Right lobe of liver (tissue), 6 donors: ENCODE data around the gene SEMA3A. TPM values are rescaled to one million over a fixed set of nuclear protein-coding genes. Genes with fewer than 3 reads are reported as not detected.

Source experiments
- ATAC-seq, 4 donors: fragments of 200-7000 bp; cut with Tn5 transposase; one replicate each; pipeline ENCODE4 v1.9.1; 2020; ENCODE audit warnings: mild to moderate bottlenecking in 4 of 4, moderate library complexity in 4 of 4
- DNase-seq, 3 donors: peaks; one replicate each; pipeline ENCODE4 v3.0.0-alpha.2; 2020
- H3K27ac ChIP-seq, 3 donors: fragments of 200-600 bp; one replicate each; pipeline ENCODE4 v1.8.0; 2022
- H3K27me3 ChIP-seq, 2 donors: fragments of 200-600 bp; one replicate each; pipeline ENCODE4 v1.8.0; 2022
- H3K36me3 ChIP-seq, 4 donors: fragments of 200-600 bp; sonication (generic) in 1 of 4; one replicate each; pipeline versions ENCODE4 v1.5.1 to v1.8.0; 2017 to 2022; ENCODE audit warnings: control low read depth in 1 of 4
- H3K4me1 ChIP-seq, 4 donors: fragments of 200-600 bp; sonication (generic) in 1 of 4; one replicate each; pipeline versions ENCODE4 v1.5.1 to v1.8.0; 2017 to 2022; ENCODE audit warnings: control low read depth in 1 of 4
- H3K4me3 ChIP-seq, 3 donors: fragments of 200-600 bp; one replicate each; pipeline ENCODE4 v1.8.0; 2022
- H3K9me3 ChIP-seq, 4 donors: fragments of 200-600 bp; sonication (generic) in 1 of 4; one replicate each; pipeline versions ENCODE4 v1.5.1 to v1.8.0; 2017 to 2022; ENCODE audit warnings: control low read depth in 1 of 4
- CTCF ChIP-seq, 4 donors: fragments of 200-600 bp in 3 of 4; fragments of 450-650 bp in 1 of 4; IDR thresholded peaks; one replicate each; pipeline versions ENCODE4 v1.5.1 to v1.8.0; 2016 to 2022; ENCODE audit warnings: antibody characterized with exemption in 4 of 4, mild to moderate bottlenecking in 2 of 4
- POLR2A ChIP-seq: fragments of 450-650 bp; IDR thresholded peaks from one replicate; pipeline ENCODE4 v1.6.1; 2017; ENCODE audit warnings: antibody characterized with exemption, mild to moderate bottlenecking
- WGBS: methylation state at CpG from one replicate; pipeline ENCODE4 v1.1.6; 2018; ENCODE audit warnings: low coverage, low lambda C conversion rate; ENCODE audit not compliant: insufficient coverage; ENCODE audit errors: missing lambda C conversion rate; 5-methylcytosine and 5-hydroxymethylcytosine counted together
- intact Hi-C, 2 donors: fragments of 100-400 bp; cut with DNase I; formaldehyde crosslinking; loops; one replicate each; pipeline versions ENCODE4 v1.11.2 to v1.14.1; 2022
- total RNA-seq, 6 experiments: library from RNA; depleted of rRNA in 2 of 6; stranded (reverse); fragments of >200 nt in 2 of 6; fragmentation: NEBNext Ultra II Directional in 3 of 6; extraction: Animal tissue kit (Norgen Biotek cat#: 25700) in 3 of 6; gene quantifications; one replicate each; pipeline versions ENCODE4 v1.1.0 to v1.2.4, GENCODE V29; 2016 to 2023
- donor health status: DM: no; HTN: yes; CAD: no.
- donor health status: DM: no; HTN: no; CAD: no.
- donor health status: DM: no; HTN: no; CAD: no.
- donor health status: DM: no; HTN: yes; CAD: no.
- donor health status: DM: no; HTN: yes; CAD: no.

Gene SEMA3A
- total RNA-seq, 6 experiments from 2014 or later = 0.12 to 0.57 (median 0.29) TPM; not detected in 1

GRCh38 chr7:84022009-84022408, 172.6 kb downstream of the SEMA3A start:
- DNase-seq (no peak), ATAC-seq (no peak)
- intact Hi-C loops = no loop called here
- no peak overlapping the region for H3K27ac ChIP-seq
- no peaks in the 10 kb centered on the region for H3K4me1 ChIP-seq
- TF ChIP-seq CTCF (IDR thresholded peaks at IDR 0.05) = no peak
- no peak for TF ChIP-seq POLR2A
- no peaks in the 10 kb centered on the region for H3K27me3 ChIP-seq
- H3K4me3 ChIP-seq = no peak overlapping the region
- 65% methylated on average over 2 of the region's 2 CpGs for WGBS
- no peaks in the 10 kb centered on the region for H3K9me3 ChIP-seq
- H3K36me3 ChIP-seq = no peaks in the 10 kb centered on the region

GRCh38 chr7:84021292-84021908, 173.2 kb downstream of the SEMA3A start:
- intact Hi-C loops = no loop called here
- TF ChIP-seq CTCF (IDR thresholded peaks at IDR 0.05) (no peak), POLR2A (no peak)
- Histone ChIP-seq H3K9me3 (no peaks in the 10 kb centered on the region), H3K4me1 (no peaks in the 10 kb centered on the region), H3K4me3 (no peak overlapping the region), H3K36me3 (no peaks in the 10 kb centered on the region), H3K27ac (no peak overlapping the region), H3K27me3 (no peaks in the 10 kb centered on the region)
- WGBS = 46% methylated on average over 6 of the region's 6 CpGs
- ATAC-seq (no peak), DNase-seq (no peak)

- TF ChIP-seq CTCF (IDR thresholded peaks at IDR 0.05) (no peak), POLR2A (no peak)
- ATAC-seq = no peak
- 25% methylated on average over 2 of the region's 2 CpGs for WGBS
Observed at GRCh38 chr7:84017651-84018050, 176.9 kb downstream of the SEMA3A start.

DNA sequence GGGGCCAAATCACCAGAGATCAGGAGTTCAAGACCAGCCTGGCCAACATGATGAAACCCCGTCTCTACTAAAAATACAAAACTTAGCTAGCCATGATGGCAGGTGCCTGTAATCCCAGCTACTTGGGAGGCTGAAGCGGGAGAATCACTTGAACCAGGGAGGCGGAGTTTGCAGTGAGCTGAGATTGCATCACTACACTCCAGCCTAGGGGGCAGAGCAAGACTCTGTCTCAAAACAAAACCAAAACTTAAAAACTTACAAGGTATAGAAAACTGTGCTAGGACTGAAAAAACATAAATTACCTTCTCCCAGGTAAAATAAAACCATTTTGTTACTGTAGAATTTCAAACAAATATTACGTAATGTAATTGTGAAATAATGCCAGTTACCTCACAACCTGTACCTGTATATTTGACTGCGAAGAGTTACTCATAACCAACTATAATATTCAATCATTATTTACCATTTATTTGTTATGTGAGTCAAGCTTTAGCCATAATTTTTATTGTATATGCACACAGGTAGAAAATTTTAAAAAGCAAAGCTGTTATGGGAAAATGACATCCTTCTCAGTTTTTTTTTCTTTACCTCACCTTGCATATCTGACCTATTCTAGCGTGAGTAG, 180.9 kb downstream of the SEMA3A start:
- ATAC-seq = no peak
- no peak overlapping the region for H3K4me3 ChIP-seq
- H3K4me1 ChIP-seq = no peaks in the 10 kb centered on the region
- WGBS = 79% methylated on average over 6 of the region's 6 CpGs
- no peaks in the 10 kb centered on the region for H3K27me3 ChIP-seq
- DNase-seq = no peak
- H3K27ac ChIP-seq = no peak overlapping the region
- no peaks in the 10 kb centered on the region for H3K9me3 ChIP-seq
- TF ChIP-seq CTCF (IDR thresholded peaks at IDR 0.05) = no peak
- TF ChIP-seq POLR2A = no peak
- intact Hi-C loops = no loop called here
- H3K36me3 ChIP-seq = no peaks in the 10 kb centered on the region

More at GRCh38 chr7:84017651-84018050, 176.9 kb downstream of the SEMA3A start:
- H3K4me3 ChIP-seq = no peak overlapping the region
- no peaks in the 10 kb centered on the region for H3K4me1 ChIP-seq
- intact Hi-C loops = no loop called here
- DNase-seq = no peak
- no peaks in the 10 kb centered on the region for H3K36me3 ChIP-seq
- H3K27me3 ChIP-seq = no peaks in the 10 kb centered on the region
- no peaks in the 10 kb centered on the region for H3K9me3 ChIP-seq
- H3K27ac ChIP-seq = no peak overlapping the region
